Liver (tissue), 9 donors: Measurements from ENCODE around the gene PC. TPM values are rescaled to one million over a fixed set of nuclear protein-coding genes. Genes with fewer than 3 reads are reported as not detected.

Experiments used
- DNase-seq: peaks from one replicate; pipeline ENCODE4 v3.0.0-alpha.2; 2017; ENCODE audit warnings: low spot score
- H3K27ac ChIP-seq, 2 donors: one replicate each; pipeline ENCODE4 v1.7.0; 2013; ENCODE audit warnings: inconsistent platforms in 2 of 2, low read length in 2 of 2, control low read depth in 1 of 2, low read depth in 1 of 2, mild to moderate bottlenecking in 1 of 2
- H3K27me3 ChIP-seq, 4 donors: one replicate each; pipeline versions ENCODE4 v1.6.1 to v1.7.0; 2013; ENCODE audit warnings: low read length in 3 of 4, inconsistent platforms in 1 of 4, mild to moderate bottlenecking in 1 of 4, moderate library complexity in 1 of 4; ENCODE audit not compliant: control insufficient read depth in 4 of 4, insufficient read depth in 4 of 4
- H3K36me3 ChIP-seq, 4 donors: one replicate each; pipeline versions ENCODE4 v1.6.1 to v1.7.0; 2013; ENCODE audit warnings: low read length in 3 of 4, mild to moderate bottlenecking in 3 of 4, low read depth in 1 of 4, moderate library complexity in 1 of 4; ENCODE audit not compliant: control insufficient read depth in 4 of 4, insufficient read depth in 3 of 4
- H3K4me1 ChIP-seq, 4 donors: one replicate each; pipeline versions ENCODE4 v1.6.1 to v1.7.0; 2013; ENCODE audit warnings: low read length in 3 of 4, mild to moderate bottlenecking in 3 of 4, moderate library complexity in 1 of 4; ENCODE audit not compliant: control insufficient read depth in 4 of 4, insufficient read depth in 4 of 4
- H3K4me3 ChIP-seq, 3 donors: one replicate each; pipeline versions ENCODE4 v1.6.1 to v1.7.0; 2013; ENCODE audit warnings: low read length in 3 of 3, control low read depth in 1 of 3, low read depth in 1 of 3, mild to moderate bottlenecking in 1 of 3
- H3K9ac ChIP-seq, 2 donors: one replicate each; pipeline ENCODE4 v1.7.0; 2013; ENCODE audit warnings: low read length in 2 of 2, mild to moderate bottlenecking in 2 of 2, moderate library complexity in 2 of 2, control low read depth in 1 of 2, low read depth in 1 of 2
- H3K9me3 ChIP-seq, 4 donors: one replicate each; pipeline versions ENCODE4 v1.6.1 to v1.7.0; 2013; ENCODE audit warnings: low read length in 3 of 4; ENCODE audit not compliant: control insufficient read depth in 4 of 4
- EGR1 ChIP-seq, 2 donors: IDR thresholded peaks; 2 replicates each; pipeline ENCODE4 v1.6.1; 2016 to 2018; ENCODE audit warnings: antibody characterized with exemption in 2 of 2, low read depth in 2 of 2
- HNF4A ChIP-seq, 2 donors: conservative IDR thresholded peaks; 2 replicates each; pipeline ENCODE4 v1.6.1; 2016; ENCODE audit warnings: antibody characterized with exemption in 2 of 2, mild to moderate bottlenecking in 2 of 2
- JUND ChIP-seq, 2 donors: IDR thresholded peaks; 2 replicates each; pipeline ENCODE4 v1.6.1; 2016; ENCODE audit warnings: antibody characterized with exemption in 2 of 2
- MAX ChIP-seq: IDR thresholded peaks from 2 replicates; pipeline ENCODE4 v1.6.1; 2016; ENCODE audit warnings: antibody characterized with exemption
- RAD21 ChIP-seq, 2 donors: IDR thresholded peaks; 2 replicates each; pipeline ENCODE4 v1.6.1; 2016; ENCODE audit warnings: antibody characterized with exemption in 2 of 2, mild to moderate bottlenecking in 2 of 2
- YY1 ChIP-seq: IDR thresholded peaks from 2 replicates; pipeline ENCODE4 v1.6.1; 2016; ENCODE audit warnings: antibody characterized with exemption, mild to moderate bottlenecking
- WGBS: extraction: QIAGEN DNeasy Blood & Tissue Kit; methylation state at CpG from one replicate; pipeline ENCODE4 v1.1.7; 2013; 5-methylcytosine and 5-hydroxymethylcytosine counted together
- polyA plus RNA-seq, 2 donors: library from polyadenylated mRNA; stranded (reverse) in 1 of 2; unstranded in 1 of 2; fragments of 200-250 nt in 1 of 2; fragments of >200 nt in 1 of 2; fragmentation: Nextera tagmentation in 1 of 2; extraction: Ambion mirVana in 1 of 2; gene quantifications; one replicate each; pipeline versions ENCODE4 v1.2.1 to v1.2.3, GENCODE V29; 2013 to 2015
- total RNA-seq, 2 donors: library from RNA; depleted of rRNA; stranded (reverse); fragments of >200 nt; gene quantifications; one replicate each; pipeline ENCODE4 v1.2.3, GENCODE V29; 2014
- TF ChIP-seq, protein P1 (sequence below): IDR thresholded peaks from 2 replicates; pipeline ENCODE4 v1.6.1; 2016; ENCODE audit warnings: antibody characterized with exemption, mild to moderate bottlenecking
- TF ChIP-seq, protein P2 (sequence below): fragments of 150-350 bp; IDR thresholded peaks from 2 replicates; pipeline ENCODE4 v1.5.1; 2017; ENCODE audit warnings: improper control_type of control experiment, low read depth, low read length; ENCODE audit not compliant: missing input control
- TF ChIP-seq, protein P3 (sequence below): IDR thresholded peaks from 2 replicates; pipeline ENCODE4 v1.6.1; 2016; ENCODE audit warnings: antibody characterized with exemption
- donor health status: healthy.
- donor health status: healthy.
- donor health status: healthy.
- donor health status: healthy.
- donor health status: healthy.

The PC gene
- total and polyA plus RNA-seq, 4 donors, result 144 to 583 (median 296) TPM

GRCh38 chr11:66843776-66844495 lies 114.2 kb downstream of the PC start:
- Histone ChIP-seq H3K27ac (peak overlapping the region; percentile 63 to 92), H3K4me1 (peaks cover 5 to 29% (median 23%) of the 10 kb centered on the region in 4 donors), H3K9ac (peak overlapping the region in 1 of 2 donors; percentile 56), H3K27me3 (no peaks in the 10 kb centered on the region), H3K9me3 (no peaks in the 10 kb centered on the region), H3K36me3 (peaks cover 6 to 24% (median 16%) of the 10 kb centered on the region in 4 donors), H3K4me3 (peak overlapping the region; percentile 36 to 75 (median 47))
- no peak for DNase-seq
- 12% methylated on average over 16 of the region's 16 CpGs for WGBS
- TF ChIP-seq, protein P1, sequence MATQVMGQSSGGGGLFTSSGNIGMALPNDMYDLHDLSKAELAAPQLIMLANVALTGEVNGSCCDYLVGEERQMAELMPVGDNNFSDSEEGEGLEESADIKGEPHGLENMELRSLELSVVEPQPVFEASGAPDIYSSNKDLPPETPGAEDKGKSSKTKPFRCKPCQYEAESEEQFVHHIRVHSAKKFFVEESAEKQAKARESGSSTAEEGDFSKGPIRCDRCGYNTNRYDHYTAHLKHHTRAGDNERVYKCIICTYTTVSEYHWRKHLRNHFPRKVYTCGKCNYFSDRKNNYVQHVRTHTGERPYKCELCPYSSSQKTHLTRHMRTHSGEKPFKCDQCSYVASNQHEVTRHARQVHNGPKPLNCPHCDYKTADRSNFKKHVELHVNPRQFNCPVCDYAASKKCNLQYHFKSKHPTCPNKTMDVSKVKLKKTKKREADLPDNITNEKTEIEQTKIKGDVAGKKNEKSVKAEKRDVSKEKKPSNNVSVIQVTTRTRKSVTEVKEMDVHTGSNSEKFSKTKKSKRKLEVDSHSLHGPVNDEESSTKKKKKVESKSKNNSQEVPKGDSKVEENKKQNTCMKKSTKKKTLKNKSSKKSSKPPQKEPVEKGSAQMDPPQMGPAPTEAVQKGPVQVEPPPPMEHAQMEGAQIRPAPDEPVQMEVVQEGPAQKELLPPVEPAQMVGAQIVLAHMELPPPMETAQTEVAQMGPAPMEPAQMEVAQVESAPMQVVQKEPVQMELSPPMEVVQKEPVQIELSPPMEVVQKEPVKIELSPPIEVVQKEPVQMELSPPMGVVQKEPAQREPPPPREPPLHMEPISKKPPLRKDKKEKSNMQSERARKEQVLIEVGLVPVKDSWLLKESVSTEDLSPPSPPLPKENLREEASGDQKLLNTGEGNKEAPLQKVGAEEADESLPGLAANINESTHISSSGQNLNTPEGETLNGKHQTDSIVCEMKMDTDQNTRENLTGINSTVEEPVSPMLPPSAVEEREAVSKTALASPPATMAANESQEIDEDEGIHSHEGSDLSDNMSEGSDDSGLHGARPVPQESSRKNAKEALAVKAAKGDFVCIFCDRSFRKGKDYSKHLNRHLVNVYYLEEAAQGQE, result peak; percentile 18
- TF ChIP-seq, protein P2, sequence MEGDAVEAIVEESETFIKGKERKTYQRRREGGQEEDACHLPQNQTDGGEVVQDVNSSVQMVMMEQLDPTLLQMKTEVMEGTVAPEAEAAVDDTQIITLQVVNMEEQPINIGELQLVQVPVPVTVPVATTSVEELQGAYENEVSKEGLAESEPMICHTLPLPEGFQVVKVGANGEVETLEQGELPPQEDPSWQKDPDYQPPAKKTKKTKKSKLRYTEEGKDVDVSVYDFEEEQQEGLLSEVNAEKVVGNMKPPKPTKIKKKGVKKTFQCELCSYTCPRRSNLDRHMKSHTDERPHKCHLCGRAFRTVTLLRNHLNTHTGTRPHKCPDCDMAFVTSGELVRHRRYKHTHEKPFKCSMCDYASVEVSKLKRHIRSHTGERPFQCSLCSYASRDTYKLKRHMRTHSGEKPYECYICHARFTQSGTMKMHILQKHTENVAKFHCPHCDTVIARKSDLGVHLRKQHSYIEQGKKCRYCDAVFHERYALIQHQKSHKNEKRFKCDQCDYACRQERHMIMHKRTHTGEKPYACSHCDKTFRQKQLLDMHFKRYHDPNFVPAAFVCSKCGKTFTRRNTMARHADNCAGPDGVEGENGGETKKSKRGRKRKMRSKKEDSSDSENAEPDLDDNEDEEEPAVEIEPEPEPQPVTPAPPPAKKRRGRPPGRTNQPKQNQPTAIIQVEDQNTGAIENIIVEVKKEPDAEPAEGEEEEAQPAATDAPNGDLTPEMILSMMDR, result no peak
- TF ChIP-seq JUND (IDR thresholded peaks at IDR 0.05) (peak in 1 of 2 donors; percentile 14), EGR1 (IDR thresholded peaks at IDR 0.05; ENCODE audit: low read depth in 2 of 2) (no peak), HNF4A (conservative IDR thresholded peaks at IDR 0.05) (no peak)
- TF ChIP-seq, protein P3, sequence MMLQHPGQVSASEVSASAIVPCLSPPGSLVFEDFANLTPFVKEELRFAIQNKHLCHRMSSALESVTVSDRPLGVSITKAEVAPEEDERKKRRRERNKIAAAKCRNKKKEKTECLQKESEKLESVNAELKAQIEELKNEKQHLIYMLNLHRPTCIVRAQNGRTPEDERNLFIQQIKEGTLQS, result no peak

GRCh38 chr11:66842896-66843775 lies 115.0 kb downstream of the PC start, which contains the start of gene RCE1:
TSS of gene RCE1 (plus strand) at chr11:66843441. CDS start at chr11:66843456, 15 bp downstream.
- Histone ChIP-seq H3K27me3 (no peaks in the 10 kb centered on the region), H3K27ac (peak within 1 kb of the TSS; percentile 63 to 92), H3K9me3 (no peaks in the 10 kb centered on the region), H3K36me3 (peaks cover 4 to 20% (median 10%) of the 10 kb centered on the region in 4 donors), H3K4me3 (peak within 1 kb of the TSS; percentile 74 to 94 (median 75)), H3K4me1 (peaks cover 5 to 29% (median 23%) of the 10 kb centered on the region in 4 donors), H3K9ac (peak within 1 kb of the TSS; percentile 83 to 86)
- under 1% methylated on average over 98 of the region's 98 CpGs for WGBS
- TF ChIP-seq, protein P1, result peak; percentile 27
- TF ChIP-seq EGR1 (IDR thresholded peaks at IDR 0.05; ENCODE audit: low read depth in 2 of 2) (peak in 1 of 2 donors; percentile 26), RAD21 (IDR thresholded peaks at IDR 0.05) (peak in 1 of 2 donors; percentile 20), YY1 (peak; percentile 89), MAX (no peak)
- DNase-seq, result peak; percentile 95
